Activated CD8-positive, alpha-beta memory T cell treated with anti-CD3 and anti-CD28 coated beads, Interleukin-2, amount 50 U/mL, for 24 hours (primary cell): Measurements from ENCODE around the gene PHF5A.

ENCODE experiments used
- DNase-seq: peaks from one replicate; pipeline ENCODE4 v3.0.0-alpha.2; 2020; ENCODE audit errors: extremely low read depth

The PHF5A gene

DNA sequence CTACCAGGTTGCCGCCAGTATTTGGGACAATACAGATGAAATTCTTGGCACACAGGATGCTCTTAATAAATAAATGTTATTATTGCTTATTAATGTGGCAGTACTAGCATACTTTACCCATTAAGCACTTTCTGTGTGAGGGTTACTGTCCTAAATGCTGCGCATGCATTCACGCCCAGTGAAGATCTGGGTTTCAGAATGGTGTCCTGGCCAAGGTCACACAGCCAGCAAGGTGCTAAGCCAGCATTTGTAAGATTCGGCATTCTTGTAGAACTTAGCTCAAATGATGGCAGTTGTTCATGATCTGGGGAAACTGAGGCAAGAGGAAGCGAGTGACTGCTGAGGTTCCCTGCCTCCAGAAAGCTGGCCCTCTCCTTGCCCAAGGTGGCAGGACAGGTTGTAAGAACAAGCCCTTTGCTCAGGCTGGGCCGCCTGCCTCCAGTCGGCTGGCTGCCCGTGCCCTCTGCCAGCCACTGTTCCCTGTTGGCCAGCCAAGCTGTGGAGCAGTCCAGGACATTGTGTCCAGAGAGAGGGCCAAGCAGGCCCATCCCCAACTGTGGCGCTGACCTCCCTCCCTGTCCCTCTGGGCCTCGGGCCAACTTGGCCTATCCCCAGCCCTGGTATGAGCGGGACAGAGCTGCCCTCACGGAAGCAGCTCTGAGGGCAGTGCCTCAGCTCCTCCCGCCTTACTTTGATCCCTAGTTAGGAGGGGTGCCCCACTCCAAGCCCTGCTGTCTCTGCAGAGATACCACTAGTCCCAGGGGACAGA lies 50.7 kb downstream of the PHF5A start:
- DNase-seq = no peak

DNA sequence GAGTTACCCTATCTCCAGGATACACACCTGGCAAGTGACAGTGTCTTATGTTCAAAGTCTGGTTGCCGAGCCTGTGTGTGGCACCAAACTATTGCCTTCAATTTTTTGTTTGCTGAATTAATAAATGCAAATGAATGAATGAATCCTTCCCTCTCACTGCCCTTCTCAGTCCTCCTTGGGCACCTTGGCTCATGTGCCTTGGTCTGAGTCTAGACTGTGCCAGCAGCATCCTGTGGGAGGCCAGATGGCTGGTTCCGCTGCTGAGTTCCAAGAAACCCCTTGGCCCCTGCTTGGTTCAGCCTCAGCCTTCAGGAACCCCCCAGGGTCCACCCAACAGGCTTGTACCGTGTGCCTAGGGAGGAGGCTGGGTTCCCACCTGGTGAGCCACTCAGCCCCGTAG lies 52.9 kb downstream of the PHF5A start:
- no peak for DNase-seq

DNA sequence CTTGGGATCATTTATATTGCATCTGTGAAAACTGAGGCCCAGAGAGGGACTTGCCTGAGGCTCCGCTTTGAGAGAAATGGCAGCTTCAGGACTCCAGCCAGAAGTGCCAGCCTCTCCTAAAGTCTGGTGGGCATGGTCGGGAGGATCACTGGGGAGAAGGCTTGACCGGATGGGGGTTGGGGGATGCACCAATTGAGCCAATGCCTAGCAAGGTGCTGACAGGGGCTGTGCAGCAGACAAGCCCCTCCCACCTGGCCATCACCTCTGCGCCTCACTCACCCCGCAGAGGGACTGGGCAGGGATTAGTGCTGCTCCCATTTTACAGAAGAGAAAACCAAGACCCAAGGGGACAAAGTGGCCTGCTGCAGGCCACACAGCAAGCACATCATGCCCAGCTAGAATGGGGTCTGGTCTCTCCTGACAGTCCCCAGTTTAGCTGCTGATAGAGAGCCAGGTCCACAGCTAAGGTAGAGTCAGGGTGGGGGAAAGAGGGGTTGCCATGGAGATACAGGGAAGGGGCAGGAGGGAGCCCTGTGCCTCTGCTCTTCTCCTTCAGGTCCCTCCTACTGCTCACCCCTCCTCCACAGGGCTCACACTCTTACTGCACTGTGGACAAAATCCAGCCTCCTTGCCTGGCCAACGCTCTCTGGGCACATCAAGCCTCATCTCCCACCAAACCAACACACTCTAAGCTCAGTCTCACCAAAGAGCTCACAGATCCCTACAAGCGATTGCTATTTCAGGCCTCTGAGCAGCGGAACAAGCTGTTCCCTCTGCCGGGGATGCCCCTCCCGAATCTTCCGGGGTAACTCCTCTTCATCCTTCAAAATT lies 57.3 kb downstream of the PHF5A start:
- DNase-seq = no peak

DNA sequence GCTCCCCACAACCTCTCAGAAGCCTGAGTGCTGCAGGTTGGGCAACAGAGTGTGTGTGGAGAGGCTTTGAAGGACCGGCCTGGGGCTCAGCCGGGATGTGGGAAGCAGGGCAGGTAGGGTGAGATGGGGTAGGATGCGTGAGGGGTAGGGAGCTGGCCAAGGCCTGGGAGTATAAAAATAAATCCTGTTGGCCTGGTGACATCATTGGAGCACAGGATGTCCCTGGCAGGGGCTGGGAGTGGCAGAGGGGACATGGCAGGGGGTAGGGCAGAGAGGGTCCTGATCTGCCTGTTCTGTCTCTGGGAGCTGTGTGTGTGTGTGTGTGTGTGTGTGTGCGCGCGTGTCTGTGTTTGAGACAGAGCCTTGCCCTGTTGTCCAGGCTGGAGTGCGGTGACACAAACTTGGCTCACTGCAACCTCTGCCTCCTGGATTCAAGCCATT lies 58.2 kb downstream of the PHF5A start:
- no peak for DNase-seq
